Right lobe of liver (tissue), 6 donors: ENCODE data around the gene PXYLP1. TPM values are rescaled to one million over a fixed set of nuclear protein-coding genes. Genes with fewer than 3 reads are reported as not detected.
"Not testable (repeated sequence)": the region's sequence is repeated elsewhere in the genome, so short reads cannot be mapped to it uniquely, and the experiment has no call there.

Source experiments
- ATAC-seq, 4 donors: fragments of 200-7000 bp; cut with Tn5 transposase; one replicate each; pipeline ENCODE4 v1.9.1; 2020; ENCODE audit warnings: mild to moderate bottlenecking in 4 of 4, moderate library complexity in 4 of 4
- DNase-seq, 3 donors: peaks; one replicate each; pipeline ENCODE4 v3.0.0-alpha.2; 2020
- H3K27ac ChIP-seq, 3 donors: fragments of 200-600 bp; one replicate each; pipeline ENCODE4 v1.8.0; 2022
- H3K27me3 ChIP-seq, 2 donors: fragments of 200-600 bp; one replicate each; pipeline ENCODE4 v1.8.0; 2022
- H3K36me3 ChIP-seq, 4 donors: fragments of 200-600 bp; sonication (generic) in 1 of 4; one replicate each; pipeline versions ENCODE4 v1.5.1 to v1.8.0; 2017 to 2022; ENCODE audit warnings: control low read depth in 1 of 4
- H3K4me1 ChIP-seq, 4 donors: fragments of 200-600 bp; sonication (generic) in 1 of 4; one replicate each; pipeline versions ENCODE4 v1.5.1 to v1.8.0; 2017 to 2022; ENCODE audit warnings: control low read depth in 1 of 4
- H3K4me3 ChIP-seq, 3 donors: fragments of 200-600 bp; one replicate each; pipeline ENCODE4 v1.8.0; 2022
- H3K9me3 ChIP-seq, 4 donors: fragments of 200-600 bp; sonication (generic) in 1 of 4; one replicate each; pipeline versions ENCODE4 v1.5.1 to v1.8.0; 2017 to 2022; ENCODE audit warnings: control low read depth in 1 of 4
- POLR2A ChIP-seq: fragments of 450-650 bp; IDR thresholded peaks from one replicate; pipeline ENCODE4 v1.6.1; 2017; ENCODE audit warnings: antibody characterized with exemption, mild to moderate bottlenecking
- WGBS: methylation state at CpG from one replicate; pipeline ENCODE4 v1.1.6; 2018; ENCODE audit warnings: low coverage, low lambda C conversion rate; ENCODE audit not compliant: insufficient coverage; ENCODE audit errors: missing lambda C conversion rate; 5-methylcytosine and 5-hydroxymethylcytosine counted together
- intact Hi-C, 2 donors: fragments of 100-400 bp; cut with DNase I; formaldehyde crosslinking; loops; one replicate each; pipeline versions ENCODE4 v1.11.2 to v1.14.1; 2022
- total RNA-seq, 6 experiments: library from RNA; depleted of rRNA in 2 of 6; stranded (reverse); fragments of >200 nt in 2 of 6; fragmentation: NEBNext Ultra II Directional in 3 of 6; extraction: Animal tissue kit (Norgen Biotek cat#: 25700) in 3 of 6; gene quantifications; one replicate each; pipeline versions ENCODE4 v1.1.0 to v1.2.4, GENCODE V29; 2016 to 2023
- TF ChIP-seq, protein P1 (sequence below), 4 donors: fragments of 200-600 bp in 3 of 4; fragments of 450-650 bp in 1 of 4; IDR thresholded peaks; one replicate each; pipeline versions ENCODE4 v1.5.1 to v1.8.0; 2016 to 2022; ENCODE audit warnings: antibody characterized with exemption in 4 of 4, mild to moderate bottlenecking in 2 of 4
- donor health status: DM: no; HTN: yes; CAD: no.
- donor health status: DM: no; HTN: no; CAD: no.
- donor health status: DM: no; HTN: no; CAD: no.
- donor health status: DM: no; HTN: yes; CAD: no.
- donor health status: DM: no; HTN: yes; CAD: no.

The PXYLP1 gene
- total RNA-seq, 6 experiments from 2014 or later, result 2.0 to 4.7 (median 3.0) TPM

GRCh38 chr3:141291559-141292355 lies 60.1 kb downstream of the PXYLP1 start:
- Histone ChIP-seq H3K27ac (no peak overlapping the region), H3K9me3 (no peaks in the 10 kb centered on the region), H3K27me3 (no peaks in the 10 kb centered on the region), H3K36me3 (no peaks in the 10 kb centered on the region), H3K4me1 (peaks cover 0 to 18% (median 2%) of the 10 kb centered on the region in 4 donors), H3K4me3 (no peak overlapping the region)
- 79% methylated on average over 4 of the region's 12 CpGs for WGBS
- no peak for ATAC-seq
- no peak for DNase-seq
- intact Hi-C loops, result no loop called here
- TF ChIP-seq, protein P1, sequence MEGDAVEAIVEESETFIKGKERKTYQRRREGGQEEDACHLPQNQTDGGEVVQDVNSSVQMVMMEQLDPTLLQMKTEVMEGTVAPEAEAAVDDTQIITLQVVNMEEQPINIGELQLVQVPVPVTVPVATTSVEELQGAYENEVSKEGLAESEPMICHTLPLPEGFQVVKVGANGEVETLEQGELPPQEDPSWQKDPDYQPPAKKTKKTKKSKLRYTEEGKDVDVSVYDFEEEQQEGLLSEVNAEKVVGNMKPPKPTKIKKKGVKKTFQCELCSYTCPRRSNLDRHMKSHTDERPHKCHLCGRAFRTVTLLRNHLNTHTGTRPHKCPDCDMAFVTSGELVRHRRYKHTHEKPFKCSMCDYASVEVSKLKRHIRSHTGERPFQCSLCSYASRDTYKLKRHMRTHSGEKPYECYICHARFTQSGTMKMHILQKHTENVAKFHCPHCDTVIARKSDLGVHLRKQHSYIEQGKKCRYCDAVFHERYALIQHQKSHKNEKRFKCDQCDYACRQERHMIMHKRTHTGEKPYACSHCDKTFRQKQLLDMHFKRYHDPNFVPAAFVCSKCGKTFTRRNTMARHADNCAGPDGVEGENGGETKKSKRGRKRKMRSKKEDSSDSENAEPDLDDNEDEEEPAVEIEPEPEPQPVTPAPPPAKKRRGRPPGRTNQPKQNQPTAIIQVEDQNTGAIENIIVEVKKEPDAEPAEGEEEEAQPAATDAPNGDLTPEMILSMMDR (IDR thresholded peaks at IDR 0.05), result no peak
- no peak for TF ChIP-seq POLR2A

DNA sequence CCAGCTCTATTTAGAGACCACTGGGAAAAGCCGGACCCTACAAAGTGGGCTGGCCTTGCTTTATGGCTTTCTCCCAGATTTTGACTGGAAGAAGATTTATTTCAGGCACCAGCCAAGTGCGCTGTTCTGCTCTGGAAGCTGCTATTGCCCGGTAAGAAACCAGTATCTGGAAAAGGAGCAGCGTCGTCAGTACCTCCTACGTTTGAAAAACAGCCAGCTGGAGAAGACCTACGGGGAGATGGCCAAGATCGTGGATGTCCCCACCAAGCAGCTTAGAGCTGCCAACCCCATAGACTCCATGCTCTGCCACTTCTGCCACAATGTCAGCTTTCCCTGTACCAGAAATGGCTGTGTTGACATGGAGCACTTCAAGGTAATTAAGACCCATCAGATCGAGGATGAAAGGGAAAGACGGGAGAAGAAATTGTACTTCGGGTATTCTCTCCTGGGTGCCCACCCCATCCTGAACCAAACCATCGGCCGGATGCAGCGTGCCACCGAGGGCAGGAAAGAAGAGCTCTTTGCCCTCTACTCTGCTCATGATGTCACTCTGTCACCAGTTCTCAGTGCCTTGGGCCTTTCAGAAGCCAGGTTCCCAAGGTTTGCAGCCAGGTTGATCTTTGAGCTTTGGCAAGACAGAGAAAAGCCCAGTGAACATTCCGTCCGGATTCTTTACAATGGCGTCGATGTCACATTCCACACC lies 60.9 kb downstream of the PXYLP1 start:
- no peak overlapping the region for H3K4me3 ChIP-seq
- no peaks in the 10 kb centered on the region for H3K36me3 ChIP-seq
- intact Hi-C loops, result no loop called here
- peak overlapping the region in 2 of 3 donors; percentile 57 to 67 for H3K27ac ChIP-seq
- WGBS, result 62% methylated on average over 16 of the region's 19 CpGs
- peak in 2 of 3 donors; percentile 60 to 70 for DNase-seq
- no peaks in the 10 kb centered on the region for H3K9me3 ChIP-seq
- peaks cover 0 to 18% (median 2%) of the 10 kb centered on the region in 4 donors for H3K4me1 ChIP-seq
- no peak for TF ChIP-seq POLR2A
- TF ChIP-seq, protein P1 (IDR thresholded peaks at IDR 0.05), result no peak
- peak; percentile 78 to 90 (median 82) for ATAC-seq
- no peaks in the 10 kb centered on the region for H3K27me3 ChIP-seq

DNA sequence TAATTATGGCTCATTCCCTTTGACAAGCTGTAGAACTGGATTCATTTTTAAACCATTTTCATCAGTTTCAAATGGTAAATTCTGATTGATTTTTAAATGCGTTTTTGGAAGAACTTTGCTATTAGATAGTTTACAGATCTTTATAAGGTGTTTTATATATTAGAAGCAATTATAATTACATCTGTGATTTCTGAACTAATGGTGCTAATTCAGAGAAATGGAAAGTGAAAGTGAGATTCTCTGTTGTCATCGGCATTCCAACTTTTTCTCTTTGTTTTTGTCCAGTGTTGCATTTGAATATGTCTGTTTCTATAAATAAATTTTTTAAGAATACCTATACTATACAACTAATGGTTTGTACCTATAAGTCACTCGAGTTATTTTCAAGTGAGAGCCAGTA lies 62.7 kb downstream of the PXYLP1 start:
- H3K4me1 ChIP-seq, result peaks cover 0 to 18% (median 2%) of the 10 kb centered on the region in 4 donors
- WGBS, result 4% methylated on average over 3 of the region's 3 CpGs
- peak overlapping the region; percentile 45 to 67 (median 57) for H3K27ac ChIP-seq
- no peaks in the 10 kb centered on the region for H3K27me3 ChIP-seq
- H3K4me3 ChIP-seq, result peak overlapping the region; percentile 19 to 48 (median 34)
- intact Hi-C loops, result no loop called here
- ATAC-seq, result peak; percentile 41 to 65 (median 58)
- no peaks in the 10 kb centered on the region for H3K9me3 ChIP-seq
- no peak for DNase-seq
- no peaks in the 10 kb centered on the region for H3K36me3 ChIP-seq
- TF ChIP-seq, protein P1 (IDR thresholded peaks at IDR 0.05), result no peak
- no peak for TF ChIP-seq POLR2A

DNA sequence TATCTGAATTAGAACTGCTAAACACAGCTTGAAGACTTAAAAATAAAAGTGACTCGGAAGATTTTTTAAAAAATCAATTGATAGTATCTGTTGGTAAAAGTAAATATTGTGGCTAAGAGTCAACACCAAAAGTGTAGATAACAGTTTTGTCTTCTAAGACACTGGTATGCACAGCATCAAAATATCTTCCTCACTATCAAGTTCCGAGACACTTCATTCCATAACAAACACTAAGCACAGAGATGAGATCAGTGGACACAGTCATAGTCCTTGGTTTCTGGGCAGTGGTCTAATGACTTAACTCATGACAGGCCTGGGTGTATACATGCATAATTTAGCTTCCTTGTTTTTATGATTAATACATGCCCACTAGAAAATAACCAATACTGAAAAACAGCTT lies 63.2 kb downstream of the PXYLP1 start:
- no peak for DNase-seq
- Histone ChIP-seq H3K36me3 (no peaks in the 10 kb centered on the region), H3K4me1 (peaks cover 0 to 18% (median 2%) of the 10 kb centered on the region in 4 donors), H3K27me3 (no peaks in the 10 kb centered on the region), H3K9me3 (no peaks in the 10 kb centered on the region), H3K4me3 (peak overlapping the region; percentile 19 to 48 (median 34)), H3K27ac (peak overlapping the region; percentile 45 to 67 (median 57))
- intact Hi-C loops, result no loop called here
- 12% methylated on average over 2 of the region's 2 CpGs for WGBS
- TF ChIP-seq, protein P1 (IDR thresholded peaks at IDR 0.05), result no peak
- no peak for TF ChIP-seq POLR2A
- ATAC-seq, result peak; percentile 48 to 79 (median 62)

GRCh38 chr3:141300426-141300825 lies 68.8 kb downstream of the PXYLP1 start:
- H3K36me3 ChIP-seq, DNase-seq, H3K4me1 ChIP-seq, H3K27ac ChIP-seq, H3K27me3 ChIP-seq, ATAC-seq, H3K9me3 ChIP-seq, H3K4me3 ChIP-seq: not testable (repeated sequence)
- 77% methylated on average over 7 of the region's 7 CpGs for WGBS
- intact Hi-C loops, result loop anchor here in 1 of 2 donors (10.0 kb wide), 1 partner anchor 154 kb away; no protein-coding TSS in a partner anchor
